Natural killer cell treated with Interleukin-12 subunit alpha and Interleukin-12 subunit beta and Interleukin-15 and Interleukin-18, amount 100 ng/mL, for 72 hours (primary cell): ENCODE results near the gene TRIO. TPM values are rescaled to one million over a fixed set of nuclear protein-coding genes. Genes with fewer than 3 reads are reported as not detected.
"Not testable (repeated sequence)": the region's sequence is repeated elsewhere in the genome, so short reads cannot be mapped to it uniquely, and the experiment has no call there.

Experiments used
- ATAC-seq, 2 donors: fragments of 150-1000 bp; cut with Tn5 transposase in 1 of 2; sonication (Bioruptor Pico), chemical (Tn5 transposase) in 1 of 2; 2 replicates each; pipeline ENCODE4 v1.10.0; 2021
- DNase-seq: peaks from one replicate; pipeline ENCODE4 v3.0.0; 2022; ENCODE audit warnings: low spot score
- H3K27ac Mint-ChIP-seq, 2 donors: 1 replicate in 1 of 2; 2 replicates in 1 of 2; pipeline ENCODE4 v1.8.0; 2022; ENCODE audit warnings: mixed read lengths in 2 of 2, mild to moderate bottlenecking in 1 of 2, moderate library complexity in 1 of 2
- H3K27me3 Mint-ChIP-seq, 2 donors: 1 replicate in 1 of 2; 2 replicates in 1 of 2; pipeline ENCODE4 v1.8.0; 2022; ENCODE audit warnings: mixed read lengths in 2 of 2
- H3K36me3 Mint-ChIP-seq: one replicate; pipeline ENCODE4 v1.8.0; 2022; ENCODE audit warnings: mixed read lengths
- H3K4me1 Mint-ChIP-seq, 2 donors: 1 replicate in 1 of 2; 2 replicates in 1 of 2; pipeline ENCODE4 v1.8.0; 2022; ENCODE audit warnings: low read depth in 2 of 2, mixed read lengths in 2 of 2, mild to moderate bottlenecking in 1 of 2
- H3K4me3 Mint-ChIP-seq: one replicate; pipeline ENCODE4 v1.8.0; 2022; ENCODE audit warnings: mixed read lengths
- H3K9me3 Mint-ChIP-seq: 2 replicates; pipeline ENCODE4 v1.8.0; 2022; ENCODE audit warnings: mixed read lengths
- total RNA-seq, 2 donors: library from RNA; stranded (reverse); gene quantifications; one replicate each; pipeline ENCODE4 v1.2.3, GENCODE V29; 2022

Gene TRIO
- total RNA-seq, 2 donors from 2014 or later: 40.1 to 70.3 TPM

GRCh38 chr5:14197056-14197455 is 53.9 kb downstream of the TRIO start:
- DNase-seq (no peak), ATAC-seq (no peak)

GRCh38 chr5:14199902-14200301 is 56.8 kb downstream of the TRIO start:
- DNase-seq: no peak
- H3K4me3 Mint-ChIP-seq: no peak overlapping the region
- H3K4me1 Mint-ChIP-seq: peaks cover 19 to 26% of the 10 kb centered on the region in 2 donors
- H3K9me3 Mint-ChIP-seq: no peaks in the 10 kb centered on the region
- no peaks in the 10 kb centered on the region for H3K36me3 Mint-ChIP-seq
- no peaks in the 10 kb centered on the region for H3K27me3 Mint-ChIP-seq
- H3K27ac Mint-ChIP-seq: no peak overlapping the region
- no peak for ATAC-seq

More at GRCh38 chr5:14197056-14197455, 53.9 kb downstream of the TRIO start:
- Mint-ChIP-seq H3K9me3 (no peaks in the 10 kb centered on the region), H3K27ac (no peak overlapping the region), H3K36me3 (no peaks in the 10 kb centered on the region), H3K4me1 (peaks cover 6 to 9% of the 10 kb centered on the region in 2 donors), H3K27me3 (no peaks in the 10 kb centered on the region), H3K4me3 (no peak overlapping the region)

- ATAC-seq: no peak
- no peaks in the 10 kb centered on the region for H3K36me3 Mint-ChIP-seq
These were observed 57.3 kb downstream of the TRIO start for GRCh38 chr5:14200312-14200990.

GRCh38 chr5:14201325-14202045 is 58.3 kb downstream of the TRIO start:
- DNase-seq: no peak
- H3K27me3 Mint-ChIP-seq: no peaks in the 10 kb centered on the region
- H3K27ac Mint-ChIP-seq: no peak overlapping the region
- H3K4me1 Mint-ChIP-seq: peaks cover 26 to 33% of the 10 kb centered on the region in 2 donors
- ATAC-seq: no peak
- no peaks in the 10 kb centered on the region for H3K36me3 Mint-ChIP-seq
- no peaks in the 10 kb centered on the region for H3K9me3 Mint-ChIP-seq
- H3K4me3 Mint-ChIP-seq: no peak overlapping the region

More at GRCh38 chr5:14200312-14200990, 57.3 kb downstream of the TRIO start:
- Mint-ChIP-seq H3K9me3 (no peaks in the 10 kb centered on the region), H3K27ac (no peak overlapping the region), H3K4me3 (no peak overlapping the region), H3K4me1 (peaks cover 22 to 28% of the 10 kb centered on the region in 2 donors), H3K27me3 (no peaks in the 10 kb centered on the region)
- DNase-seq: no peak

GRCh38 chr5:14202462-14202861 is 59.3 kb downstream of the TRIO start:
- Mint-ChIP-seq H3K27me3 (no peaks in the 10 kb centered on the region), H3K4me1 (peaks cover 32 to 39% of the 10 kb centered on the region in 2 donors), H3K36me3 (no peaks in the 10 kb centered on the region), H3K9me3 (no peaks in the 10 kb centered on the region), H3K4me3 (peak overlapping the region; percentile 35), H3K27ac (peak overlapping the region in 1 of 2 donors; percentile 6)
- ATAC-seq (peak in 1 of 2 donors; percentile 67), DNase-seq (no peak)

- peak overlapping the region; percentile 68 for H3K4me3 Mint-ChIP-seq
- H3K4me1 Mint-ChIP-seq: peaks cover 44 to 48% of the 10 kb centered on the region in 2 donors
- H3K27me3 Mint-ChIP-seq: no peaks in the 10 kb centered on the region
- no peaks in the 10 kb centered on the region for H3K9me3 Mint-ChIP-seq
- DNase-seq: no peak
- H3K36me3 Mint-ChIP-seq: no peaks in the 10 kb centered on the region
- ATAC-seq: no peak
- peak overlapping the region; percentile 7 to 26 for H3K27ac Mint-ChIP-seq
These were observed 61.0 kb downstream of the TRIO start for GRCh38 chr5:14204011-14204670.

- no peaks in the 10 kb centered on the region for H3K9me3 Mint-ChIP-seq
- no peaks in the 10 kb centered on the region for H3K27me3 Mint-ChIP-seq
- H3K4me3 Mint-ChIP-seq: peak overlapping the region; percentile 68
- peak in 1 of 2 donors; percentile 46 for ATAC-seq
- peaks cover 48 to 51% of the 10 kb centered on the region in 2 donors for H3K4me1 Mint-ChIP-seq
- DNase-seq: no peak
- no peaks in the 10 kb centered on the region for H3K36me3 Mint-ChIP-seq
- peak overlapping the region; percentile 7 to 26 for H3K27ac Mint-ChIP-seq
These were observed 61.7 kb downstream of the TRIO start for GRCh38 chr5:14204785-14205321.

- peaks cover 48 to 55% of the 10 kb centered on the region in 2 donors for H3K4me1 Mint-ChIP-seq
- peak overlapping the region; percentile 15 to 20 for H3K27ac Mint-ChIP-seq
- no peak for ATAC-seq
These were observed 63.0 kb downstream of the TRIO start for GRCh38 chr5:14206028-14206725.

GRCh38 chr5:14207428-14207827 is 64.3 kb downstream of the TRIO start:
- not testable (repeated sequence) for H3K9me3 Mint-ChIP-seq, DNase-seq, H3K27me3 Mint-ChIP-seq, ATAC-seq, H3K36me3 Mint-ChIP-seq
- Mint-ChIP-seq H3K4me1 (peaks cover 42 to 50% of the 10 kb centered on the region in 2 donors), H3K4me3 (peak overlapping the region; percentile 57), H3K27ac (peak overlapping the region; percentile 36 to 72)

More at GRCh38 chr5:14206028-14206725, 63.0 kb downstream of the TRIO start:
- no peaks in the 10 kb centered on the region for H3K27me3 Mint-ChIP-seq
- no peaks in the 10 kb centered on the region for H3K36me3 Mint-ChIP-seq
- no peak for DNase-seq
- no peaks in the 10 kb centered on the region for H3K9me3 Mint-ChIP-seq
- H3K4me3 Mint-ChIP-seq: no peak overlapping the region

GRCh38 chr5:14208071-14209021 is 65.2 kb downstream of the TRIO start:
- H3K4me3 Mint-ChIP-seq: peak overlapping the region; percentile 47
- DNase-seq: no peak
- H3K27ac Mint-ChIP-seq: peak overlapping the region; percentile 36 to 72
- peak; percentile 66 to 83 for ATAC-seq
- peaks cover 40 to 55% of the 10 kb centered on the region in 2 donors for H3K4me1 Mint-ChIP-seq
- no peaks in the 10 kb centered on the region for H3K36me3 Mint-ChIP-seq
- H3K27me3 Mint-ChIP-seq: no peaks in the 10 kb centered on the region
- H3K9me3 Mint-ChIP-seq: no peaks in the 10 kb centered on the region

GRCh38 chr5:14209222-14209822 is 66.2 kb downstream of the TRIO start:
- Mint-ChIP-seq H3K4me1 (peaks cover 34 to 56% of the 10 kb centered on the region in 2 donors), H3K4me3 (no peak overlapping the region), H3K27me3 (no peaks in the 10 kb centered on the region), H3K27ac (peak overlapping the region in 1 of 2 donors; percentile 51), H3K9me3 (no peaks in the 10 kb centered on the region), H3K36me3 (no peaks in the 10 kb centered on the region)
- ATAC-seq (no peak), DNase-seq (no peak)

- Mint-ChIP-seq H3K27me3 (no peaks in the 10 kb centered on the region), H3K27ac (peak overlapping the region in 1 of 2 donors; percentile 51), H3K4me1 (peaks cover 29 to 51% of the 10 kb centered on the region in 2 donors), H3K9me3 (no peaks in the 10 kb centered on the region), H3K4me3 (no peak overlapping the region), H3K36me3 (no peaks in the 10 kb centered on the region)
- no peak for DNase-seq
- ATAC-seq: no peak
These were observed 66.7 kb downstream of the TRIO start for GRCh38 chr5:14209836-14210235.
